Measurements from ENCODE around the gene SSH3.

The SSH3 gene

GRCh38 chr11:67274768-67275605 is 28.3 kb upstream of the SSH3 start:
- Histone ChIP-seq H3K9me3 (ENCODE audit: insufficient read depth, low read length) (no peaks in the 10 kb centered on the region), H3K36me3 (replicated peaks; ENCODE audit: low read depth, low read length) (peaks cover 43% of the 10 kb centered on the region), H2AFZ (ENCODE audit: low read depth, low read length) (no peak overlapping the region), H3K79me2 (ENCODE audit: low read length) (peaks cover 89% of the 10 kb centered on the region), H3K4me1 (ENCODE audit: low read length) (peaks cover 56% of the 10 kb centered on the region), H3K4me2 (ENCODE audit: low read length) (no peak overlapping the region), H3K27ac (ENCODE audit: low read length) (no peak overlapping the region), H4K20me1 (ENCODE audit: insufficient read depth, low read length) (peaks cover 43% of the 10 kb centered on the region), H3K9ac (ENCODE audit: low read length) (no peak overlapping the region), H3K4me3 (ENCODE audit: low read length) (no peak overlapping the region), H3K27me3 (ENCODE audit: low read depth, low read length) (no peaks in the 10 kb centered on the region)
- TF ChIP-seq EZH2phosphoT487 (IDR thresholded peaks at IDR 0.05; ENCODE audit: low read depth) (no peak), CTCF (IDR thresholded peaks at IDR 0.05; ENCODE audit: low read depth, low read length) (no peak)

- Histone ChIP-seq H3K27me3 (ENCODE audit: low read depth, low read length) (no peaks in the 10 kb centered on the region), H3K36me3 (replicated peaks; ENCODE audit: low read depth, low read length) (peaks cover 46% of the 10 kb centered on the region), H2AFZ (ENCODE audit: low read depth, low read length) (no peak overlapping the region), H3K27ac (ENCODE audit: low read length) (peak overlapping the region; percentile 93), H3K4me3 (ENCODE audit: low read length) (no peak overlapping the region), H3K79me2 (ENCODE audit: low read length) (peaks cover 81% of the 10 kb centered on the region), H3K9me3 (ENCODE audit: insufficient read depth, low read length) (no peaks in the 10 kb centered on the region), H3K4me2 (ENCODE audit: low read length) (no peak overlapping the region), H3K9ac (ENCODE audit: low read length) (no peak overlapping the region), H3K4me1 (ENCODE audit: low read length) (peaks cover 48% of the 10 kb centered on the region), H4K20me1 (ENCODE audit: insufficient read depth, low read length) (peaks cover 34% of the 10 kb centered on the region)
- TF ChIP-seq CTCF (IDR thresholded peaks at IDR 0.05; ENCODE audit: low read depth, low read length) (peak; percentile 18), EZH2phosphoT487 (IDR thresholded peaks at IDR 0.05; ENCODE audit: low read depth) (no peak)
These were observed 27.5 kb upstream of the SSH3 start for GRCh38 chr11:67275606-67276409.

- Histone ChIP-seq H3K27ac (ENCODE audit: low read length) (peak overlapping the region; percentile 93), H3K36me3 (replicated peaks; ENCODE audit: low read depth, low read length) (peaks cover 48% of the 10 kb centered on the region), H3K79me2 (ENCODE audit: low read length) (peaks cover 71% of the 10 kb centered on the region), H3K4me2 (ENCODE audit: low read length) (peak overlapping the region; percentile 97), H2AFZ (ENCODE audit: low read depth, low read length) (no peak overlapping the region), H4K20me1 (ENCODE audit: insufficient read depth, low read length) (peaks cover 24% of the 10 kb centered on the region), H3K9me3 (ENCODE audit: insufficient read depth, low read length) (no peaks in the 10 kb centered on the region), H3K9ac (ENCODE audit: low read length) (peak overlapping the region; percentile 92), H3K4me3 (ENCODE audit: low read length) (peak overlapping the region; percentile 65), H3K27me3 (ENCODE audit: low read depth, low read length) (no peaks in the 10 kb centered on the region), H3K4me1 (ENCODE audit: low read length) (peaks cover 38% of the 10 kb centered on the region)
- no peak for TF ChIP-seq EZH2phosphoT487 (IDR thresholded peaks at IDR 0.05; ENCODE audit: low read depth)
- TF ChIP-seq CTCF (IDR thresholded peaks at IDR 0.05; ENCODE audit: low read depth, low read length), result peak; percentile 48
These were observed 26.5 kb upstream of the SSH3 start for GRCh38 chr11:67276781-67277230.
